HepG2 (cell line): ENCODE measurements around the gene PPP6R2. TPM values are rescaled to one million over a fixed set of nuclear protein-coding genes. Genes with fewer than 3 reads are reported as not detected.

Experiments
- ATAC-seq: fragments of 200-7000 bp; cut with Tn5 transposase; 3 replicates; pipeline ENCODE4 v1.9.1; 2020; ENCODE audit warnings: mild to moderate bottlenecking, moderate library complexity
- BruUV-seq: library from RNA; stranded (reverse); fragments of 400-500 nt; replicated peaks from 2 replicates; lab custom pipeline; 2021; lab: Mats Ljungman, UMichigan
- CTCF ChIA-PET: fragments of 300-600 bp; formaldehyde crosslinking; extraction: SDS; loops from one replicate; lab custom pipeline; 2021; ENCODE audit warnings: low total read pairs, inconsistent platforms, low intra/inter-chr PET ratio; lab: Yijun Ruan, JAX
- POLR2A ChIA-PET: fragments of 350-600 bp; sonication (Branson Sonifier 250); formaldehyde crosslinking; loops from one replicate; lab custom pipeline; 2020; ENCODE audit warnings: antibody characterized with exemption, inconsistent platforms; lab: Yijun Ruan, JAX
- DNase-seq: peaks from one replicate; pipeline ENCODE4 v3.0.0-alpha.2; 2015; ENCODE audit warnings: low spot score
- FAIRE-seq: peaks from 3 replicates; lab custom pipeline; 2011; peaks lifted over from hg19 to GRCh38; lab: Jason Lieb, UNC
- H2AFZ ChIP-seq: one replicate; pipeline ENCODE4 v1.6.1; 2011; ENCODE audit warnings: low read length, inconsistent platforms
- H3K27ac ChIP-seq: fragments of 300-600 bp; 3 replicates; pipeline ENCODE4 v1.8.0; 2011; ENCODE audit warnings: mixed run types, mild to moderate bottlenecking, mixed read lengths, low read length, inconsistent platforms; ENCODE audit not compliant: insufficient read depth; ENCODE audit errors: extremely low read length
- H3K27me3 ChIP-seq, 2 experiments: fragments of 200-600 bp in 1 of 2; 2 replicates in 1 of 2; 3 replicates in 1 of 2; pipeline versions ENCODE4 v1.6.0 to v1.8.0; 2011; ENCODE audit warnings: low read length in 2 of 2, mild to moderate bottlenecking in 2 of 2, moderate library complexity in 2 of 2, inconsistent platforms in 1 of 2; ENCODE audit not compliant: insufficient read depth in 2 of 2, control insufficient read depth in 1 of 2
- H3K36me3 ChIP-seq, 2 experiments: fragments of 200-600 bp in 1 of 2; replicated peaks in 1 of 2; 2 replicates in 1 of 2; 3 replicates in 1 of 2; pipeline versions ENCODE4 v1.5.1 to v1.8.0; 2011; ENCODE audit warnings: low read length in 2 of 2, inconsistent platforms in 1 of 2; ENCODE audit not compliant: insufficient read depth in 2 of 2, control insufficient read depth in 1 of 2
- H3K4me1 ChIP-seq: 2 replicates; pipeline ENCODE4 v1.5.1; 2012; ENCODE audit warnings: low read length, inconsistent platforms; ENCODE audit not compliant: insufficient read depth
- H3K4me2 ChIP-seq: 2 replicates; pipeline ENCODE4 v1.6.0; 2011; ENCODE audit warnings: low read depth, low read length, inconsistent platforms
- H3K4me3 ChIP-seq, 3 experiments: fragments of 200-600 bp in 1 of 3; sonication (generic), shearing (Covaris generic) in 1 of 3; replicated peaks in 1 of 3; 2 replicates each; pipeline ENCODE4 v1.5.1; 2011 to 2016; ENCODE audit warnings: low read length in 3 of 3, inconsistent platforms in 2 of 3, low read depth in 2 of 3, mild to moderate bottlenecking in 2 of 3, control low read depth in 1 of 3, mixed read lengths in 1 of 3; ENCODE audit not compliant: insufficient read depth in 1 of 3
- H3K79me2 ChIP-seq: one replicate; pipeline ENCODE4 v1.6.1; 2011; ENCODE audit warnings: low read length, inconsistent platforms; ENCODE audit not compliant: insufficient read depth
- H3K9ac ChIP-seq: 2 replicates; pipeline ENCODE4 v1.6.0; 2011; ENCODE audit warnings: mild to moderate bottlenecking, low read depth, low read length, inconsistent platforms; ENCODE audit not compliant: insufficient read depth
- H3K9me3 ChIP-seq: 2 replicates; pipeline ENCODE4 v1.5.1; 2012; ENCODE audit warnings: mild to moderate bottlenecking, low read length
- H4K20me1 ChIP-seq: 2 replicates; pipeline ENCODE4 v1.6.0; 2011; ENCODE audit warnings: inconsistent platforms, mild to moderate bottlenecking, low read length, moderate library complexity; ENCODE audit not compliant: insufficient read depth
- ARID2 ChIP-seq: sonication (generic); formaldehyde crosslinking; IDR thresholded peaks from 2 replicates; pipeline ENCODE4 v1.8.1; 2022; ENCODE audit warnings: mild to moderate bottlenecking, missing genetic modification reagents, borderline replicate concordance
- ARNTL ChIP-seq: sonication (generic); formaldehyde crosslinking; IDR thresholded peaks from 2 replicates; pipeline ENCODE4 v1.4.0; 2020; ENCODE audit warnings: mild to moderate bottlenecking, missing genetic modification reagents
- ATF3 ChIP-seq: sonication (generic); formaldehyde crosslinking; IDR thresholded peaks from 2 replicates; pipeline ENCODE4 v1.4.0; 2020; ENCODE audit warnings: missing genetic modification reagents
- DDIT3 ChIP-seq: sonication (generic); formaldehyde crosslinking; IDR thresholded peaks from 2 replicates; pipeline ENCODE4 v1.4.0; 2020; ENCODE audit warnings: mild to moderate bottlenecking, missing genetic modification reagents
- JUN ChIP-seq: sonication (generic); formaldehyde crosslinking; IDR thresholded peaks from 2 replicates; pipeline ENCODE4 v1.4.0; 2020; ENCODE audit warnings: mild to moderate bottlenecking, missing genetic modification reagents
- KDM1A ChIP-seq: IDR thresholded peaks from 2 replicates; pipeline ENCODE4 v1.6.1; 2016; ENCODE audit warnings: missing compliant biosample characterization
- NR2C2 ChIP-seq: sonication (generic); formaldehyde crosslinking; IDR thresholded peaks from 2 replicates; pipeline ENCODE4 v1.4.0; 2020; ENCODE audit warnings: missing genetic modification reagents, mild to moderate bottlenecking, moderate library complexity, borderline replicate concordance
- RBM22 ChIP-seq: fragments of 200-400 bp; formaldehyde crosslinking; optimal IDR thresholded peaks from 2 replicates; pipeline ENCODE3; 2017; ENCODE audit warnings: mild to moderate bottlenecking, low read length, moderate library complexity
- STAT5B ChIP-seq: sonication (generic); formaldehyde crosslinking; IDR thresholded peaks from 2 replicates; pipeline ENCODE4 v1.4.0; 2020; ENCODE audit warnings: missing genetic modification reagents
- ZBTB2 ChIP-seq: sonication (generic); formaldehyde crosslinking; IDR thresholded peaks from 2 replicates; pipeline ENCODE4 v1.8.0; 2022; ENCODE audit warnings: low read depth, missing genetic modification reagents
- ZFYVE20 ChIP-seq: sonication (generic); formaldehyde crosslinking; IDR thresholded peaks from 2 replicates; pipeline ENCODE4 v1.8.0; 2023; ENCODE audit warnings: low read depth, mild to moderate bottlenecking, moderate library complexity, missing genetic modification reagents, borderline replicate concordance
- ZNF207 ChIP-seq: fragments of 450-650 bp; IDR thresholded peaks from 2 replicates; pipeline ENCODE4 v1.6.1; 2016; ENCODE audit warnings: antibody characterized with exemption, borderline replicate concordance
- ZNF503 ChIP-seq: sonication (generic); formaldehyde crosslinking; IDR thresholded peaks from 2 replicates; pipeline ENCODE4 v1.4.0; 2020; ENCODE audit warnings: missing genetic modification reagents
- ZNF616 ChIP-seq: sonication (generic); formaldehyde crosslinking; IDR thresholded peaks from 2 replicates; pipeline ENCODE4 v1.5.0; 2020; ENCODE audit warnings: low read depth, mild to moderate bottlenecking, missing genetic modification reagents
- ZNF646 ChIP-seq: sonication (generic); formaldehyde crosslinking; IDR thresholded peaks from 2 replicates; pipeline ENCODE4 v1.9.0; 2021; ENCODE audit warnings: mild to moderate bottlenecking, missing genetic modification reagents
- WGBS: methylation state at CpG from one replicate; pipeline ENCODE4 v1.1.6; 2017; ENCODE audit warnings: low lambda C conversion rate; 5-methylcytosine and 5-hydroxymethylcytosine counted together
- in situ Hi-C: cut with HindIII; loops from 2 replicates; pipeline ENCODE4 v1.10.0; 2017; ENCODE audit warnings: low pct_unique_long_range_greater_than_20kb; ENCODE audit not compliant: extremely low pct_ligation_motif_present
- intact Hi-C: fragments of 100-400 bp; cut with micrococcal nuclease; formaldehyde crosslinking; loops from one replicate; pipeline ENCODE4 v1.10.0; 2022; ENCODE audit not compliant: unreplicated experiment
- polyA plus RNA-seq, 8 experiments: library from polyadenylated mRNA; depleted of rRNA in 3 of 8; stranded (reverse) in 7 of 8; unstranded in 1 of 8; fragments of >200 nt; fragmentation: Illumina TruSeq in 4 of 8; extraction: Trizol in 4 of 8; gene quantifications; 2 replicates each; pipeline versions ENCODE4 v1.2.1 to v1.2.3, GENCODE V29; 2011 to 2016; ENCODE audit warnings: low read depth in 4 of 8, missing spikeins in 1 of 8, mixed read lengths in 1 of 8; ENCODE audit not compliant: insufficient read depth in 1 of 8
- total RNA-seq, 5 experiments: library from RNA; depleted of rRNA; stranded (reverse); fragments of >200 nt; fragmentation: Illumina TruSeq; extraction: Trizol; gene quantifications; 2 replicates each; pipeline ENCODE4 v1.2.3, GENCODE V29; 2016; ENCODE audit warnings: low read depth in 1 of 5

The PPP6R2 gene
- total and polyA plus RNA-seq, 2 of the 13 experiments (the other 11 are each of a cell fraction or from before 2014, with no cell fraction given): 55.0 to 102 TPM

- Histone ChIP-seq H3K79me2 (no peaks in the 10 kb centered on the region), H3K4me2 (no peak overlapping the region), H3K36me3 (no peaks in the 10 kb centered on the region), H4K20me1 (no peaks in the 10 kb centered on the region), H3K4me3 (no peak overlapping the region), H3K27me3 (peaks cover 0 to 1% of the 10 kb centered on the region in 2 experiments; a peak in 2 of 5 replicates), H3K9me3 (no peaks in the 10 kb centered on the region), H3K4me1 (peaks cover 77% of the 10 kb centered on the region), H3K27ac (no peak overlapping the region), H3K9ac (no peak overlapping the region), H2AFZ (no peak overlapping the region)
- ATAC-seq: no peak
- WGBS: 53% methylated on average over 3 of the region's 7 CpGs
- intact Hi-C loops: no loop called here
- ChIA-PET POLR2A (interaction anchor here (1.7 kb wide), 1 partner anchor 19 kb away, joined by 6 read pairs; no protein-coding TSS in a partner anchor), CTCF (no interaction called here)
- FAIRE-seq: no peak
- no peak for DNase-seq
- in situ Hi-C loops: no loop called here
- BruUV-seq: no TSS peak
- TF ChIP-seq ZBTB2 (no peak), ZFYVE20 (CRISPR knock-in tag) (no peak), ZNF207 (no peak), KDM1A (CRISPR knock-in tag) (no peak), NR2C2 (no peak), ARNTL (CRISPR knock-in tag) (no peak), ZNF616 (no peak), STAT5B (CRISPR knock-in tag) (no peak), ZNF503 (CRISPR knock-in tag) (no peak), ARID2 (CRISPR knock-in tag) (no peak), DDIT3 (CRISPR knock-in tag) (no peak), ATF3 (CRISPR knock-in tag) (no peak), JUN (CRISPR knock-in tag) (no peak), ZNF646 (CRISPR knock-in tag) (no peak), RBM22 (no peak)
Observed at GRCh38 chr22:50313021-50313420, 30.1 kb upstream of the PPP6R2 start.
